HepG2 (cell line): ENCODE measurements around the gene ATP8B2. TPM values are rescaled to one million over a fixed set of nuclear protein-coding genes. Genes with fewer than 3 reads are reported as not detected.

Experiments used
- ATAC-seq: fragments of 200-7000 bp; cut with Tn5 transposase; 3 replicates; pipeline ENCODE4 v1.9.1; 2020; ENCODE audit warnings: mild to moderate bottlenecking, moderate library complexity
- BruUV-seq: library from RNA; stranded (reverse); fragments of 400-500 nt; replicated peaks from 2 replicates; lab custom pipeline; 2021; lab: Mats Ljungman, UMichigan
- CTCF ChIA-PET: fragments of 300-600 bp; formaldehyde crosslinking; extraction: SDS; loops from one replicate; lab custom pipeline; 2021; ENCODE audit warnings: low total read pairs, inconsistent platforms, low intra/inter-chr PET ratio; lab: Yijun Ruan, JAX
- POLR2A ChIA-PET: fragments of 350-600 bp; sonication (Branson Sonifier 250); formaldehyde crosslinking; loops from one replicate; lab custom pipeline; 2020; ENCODE audit warnings: antibody characterized with exemption, inconsistent platforms; lab: Yijun Ruan, JAX
- DNase-seq: peaks from one replicate; pipeline ENCODE4 v3.0.0-alpha.2; 2015; ENCODE audit warnings: low spot score
- FAIRE-seq: peaks from 3 replicates; lab custom pipeline; 2011; peaks lifted over from hg19 to GRCh38; lab: Jason Lieb, UNC
- H2AFZ ChIP-seq: one replicate; pipeline ENCODE4 v1.6.1; 2011; ENCODE audit warnings: low read length, inconsistent platforms
- H3K27ac ChIP-seq: fragments of 300-600 bp; 3 replicates; pipeline ENCODE4 v1.8.0; 2011; ENCODE audit warnings: mixed run types, mild to moderate bottlenecking, mixed read lengths, low read length, inconsistent platforms; ENCODE audit not compliant: insufficient read depth; ENCODE audit errors: extremely low read length
- H3K27me3 ChIP-seq, 2 experiments: fragments of 200-600 bp in 1 of 2; 2 replicates in 1 of 2; 3 replicates in 1 of 2; pipeline versions ENCODE4 v1.6.0 to v1.8.0; 2011; ENCODE audit warnings: low read length in 2 of 2, mild to moderate bottlenecking in 2 of 2, moderate library complexity in 2 of 2, inconsistent platforms in 1 of 2; ENCODE audit not compliant: insufficient read depth in 2 of 2, control insufficient read depth in 1 of 2
- H3K36me3 ChIP-seq, 2 experiments: fragments of 200-600 bp in 1 of 2; replicated peaks in 1 of 2; 2 replicates in 1 of 2; 3 replicates in 1 of 2; pipeline versions ENCODE4 v1.5.1 to v1.8.0; 2011; ENCODE audit warnings: low read length in 2 of 2, inconsistent platforms in 1 of 2; ENCODE audit not compliant: insufficient read depth in 2 of 2, control insufficient read depth in 1 of 2
- H3K4me1 ChIP-seq: 2 replicates; pipeline ENCODE4 v1.5.1; 2012; ENCODE audit warnings: low read length, inconsistent platforms; ENCODE audit not compliant: insufficient read depth
- H3K4me2 ChIP-seq: 2 replicates; pipeline ENCODE4 v1.6.0; 2011; ENCODE audit warnings: low read depth, low read length, inconsistent platforms
- H3K4me3 ChIP-seq, 3 experiments: fragments of 200-600 bp in 1 of 3; sonication (generic), shearing (Covaris generic) in 1 of 3; replicated peaks in 1 of 3; 2 replicates each; pipeline ENCODE4 v1.5.1; 2011 to 2016; ENCODE audit warnings: low read length in 3 of 3, inconsistent platforms in 2 of 3, low read depth in 2 of 3, mild to moderate bottlenecking in 2 of 3, control low read depth in 1 of 3, mixed read lengths in 1 of 3; ENCODE audit not compliant: insufficient read depth in 1 of 3
- H3K79me2 ChIP-seq: one replicate; pipeline ENCODE4 v1.6.1; 2011; ENCODE audit warnings: low read length, inconsistent platforms; ENCODE audit not compliant: insufficient read depth
- H3K9ac ChIP-seq: 2 replicates; pipeline ENCODE4 v1.6.0; 2011; ENCODE audit warnings: mild to moderate bottlenecking, low read depth, low read length, inconsistent platforms; ENCODE audit not compliant: insufficient read depth
- H3K9me3 ChIP-seq: 2 replicates; pipeline ENCODE4 v1.5.1; 2012; ENCODE audit warnings: mild to moderate bottlenecking, low read length
- H4K20me1 ChIP-seq: 2 replicates; pipeline ENCODE4 v1.6.0; 2011; ENCODE audit warnings: inconsistent platforms, mild to moderate bottlenecking, low read length, moderate library complexity; ENCODE audit not compliant: insufficient read depth
- MLLT10 ChIP-seq: sonication (generic); formaldehyde crosslinking; IDR thresholded peaks from 2 replicates; pipeline ENCODE4 v1.4.0; 2020; ENCODE audit warnings: missing genetic modification reagents
- NR0B2 ChIP-seq: sonication (generic); formaldehyde crosslinking; IDR thresholded peaks from 2 replicates; pipeline ENCODE4 v1.4.0; 2020; ENCODE audit warnings: mild to moderate bottlenecking, missing genetic modification reagents
- RFX5 ChIP-seq: IDR thresholded peaks from 2 replicates; pipeline ENCODE4 v1.6.1; 2011; ENCODE audit warnings: low read depth, low read length, improper control_type of control experiment
- SMAD9 ChIP-seq: sonication (generic); formaldehyde crosslinking; IDR thresholded peaks from 2 replicates; pipeline ENCODE4 v1.5.1; 2020; ENCODE audit warnings: mild to moderate bottlenecking, missing genetic modification reagents
- TBP ChIP-seq: sonication (generic); formaldehyde crosslinking; IDR thresholded peaks from 2 replicates; pipeline ENCODE4 v1.5.0; 2020; ENCODE audit warnings: missing genetic modification reagents
- ZNF121 ChIP-seq: sonication (generic); formaldehyde crosslinking; IDR thresholded peaks from 2 replicates; pipeline ENCODE4 v1.5.0; 2020; ENCODE audit warnings: mild to moderate bottlenecking, missing genetic modification reagents
- ZNF225 ChIP-seq: sonication (generic); formaldehyde crosslinking; IDR thresholded peaks from 2 replicates; pipeline ENCODE4 v1.4.0; 2020; ENCODE audit warnings: mild to moderate bottlenecking, missing genetic modification reagents
- ZNF24 ChIP-seq: fragments of 450-650 bp; IDR thresholded peaks from 2 replicates; pipeline ENCODE4 v1.6.1; 2017; ENCODE audit warnings: antibody characterized with exemption, mild to moderate bottlenecking
- ZNF576 ChIP-seq: sonication (generic); formaldehyde crosslinking; IDR thresholded peaks from 2 replicates; pipeline ENCODE4 v1.4.0; 2020; ENCODE audit warnings: mild to moderate bottlenecking, missing genetic modification reagents
- ZNF775 ChIP-seq: sonication (generic); formaldehyde crosslinking; IDR thresholded peaks from 2 replicates; pipeline ENCODE4 v1.4.0; 2020; ENCODE audit warnings: missing genetic modification reagents, mild to moderate bottlenecking, moderate library complexity, borderline replicate concordance
- WGBS: methylation state at CpG from one replicate; pipeline ENCODE4 v1.1.6; 2017; ENCODE audit warnings: low lambda C conversion rate; 5-methylcytosine and 5-hydroxymethylcytosine counted together
- in situ Hi-C: cut with HindIII; loops from 2 replicates; pipeline ENCODE4 v1.10.0; 2017; ENCODE audit warnings: low pct_unique_long_range_greater_than_20kb; ENCODE audit not compliant: extremely low pct_ligation_motif_present
- intact Hi-C: fragments of 100-400 bp; cut with micrococcal nuclease; formaldehyde crosslinking; loops from one replicate; pipeline ENCODE4 v1.10.0; 2022; ENCODE audit not compliant: unreplicated experiment
- polyA plus RNA-seq, 8 experiments: library from polyadenylated mRNA; depleted of rRNA in 3 of 8; stranded (reverse) in 7 of 8; unstranded in 1 of 8; fragments of >200 nt; fragmentation: Illumina TruSeq in 4 of 8; extraction: Trizol in 4 of 8; gene quantifications; 2 replicates each; pipeline versions ENCODE4 v1.2.1 to v1.2.3, GENCODE V29; 2011 to 2016; ENCODE audit warnings: low read depth in 4 of 8, missing spikeins in 1 of 8, mixed read lengths in 1 of 8; ENCODE audit not compliant: insufficient read depth in 1 of 8
- total RNA-seq, 5 experiments: library from RNA; depleted of rRNA; stranded (reverse); fragments of >200 nt; fragmentation: Illumina TruSeq; extraction: Trizol; gene quantifications; 2 replicates each; pipeline ENCODE4 v1.2.3, GENCODE V29; 2016; ENCODE audit warnings: low read depth in 1 of 5
- TF ChIP-seq, protein P1 (sequence below): sonication (generic); formaldehyde crosslinking; IDR thresholded peaks from 2 replicates; pipeline ENCODE4 v1.8.0; 2022; ENCODE audit warnings: mild to moderate bottlenecking, missing genetic modification reagents, moderate library complexity
- TF ChIP-seq, protein P2 (sequence below): sonication (generic); formaldehyde crosslinking; IDR thresholded peaks from 2 replicates; pipeline ENCODE4 v1.5.0; 2020; ENCODE audit warnings: mild to moderate bottlenecking, missing genetic modification reagents
- TF ChIP-seq, protein P3 (sequence below): sonication (generic); formaldehyde crosslinking; conservative IDR thresholded peaks from 2 replicates; pipeline ENCODE4 v1.4.0; 2020; ENCODE audit warnings: missing genetic modification reagents
- TF ChIP-seq, protein P4 (sequence below): sonication (generic); formaldehyde crosslinking; IDR thresholded peaks from 2 replicates; pipeline ENCODE4 v1.4.0; 2020; ENCODE audit warnings: missing genetic modification reagents

Gene ATP8B2
- total and polyA plus RNA-seq, 2 of the 13 experiments (the other 11 are each of a cell fraction or from before 2014, with no cell fraction given) = 20.4 to 39.3 TPM

DNA sequence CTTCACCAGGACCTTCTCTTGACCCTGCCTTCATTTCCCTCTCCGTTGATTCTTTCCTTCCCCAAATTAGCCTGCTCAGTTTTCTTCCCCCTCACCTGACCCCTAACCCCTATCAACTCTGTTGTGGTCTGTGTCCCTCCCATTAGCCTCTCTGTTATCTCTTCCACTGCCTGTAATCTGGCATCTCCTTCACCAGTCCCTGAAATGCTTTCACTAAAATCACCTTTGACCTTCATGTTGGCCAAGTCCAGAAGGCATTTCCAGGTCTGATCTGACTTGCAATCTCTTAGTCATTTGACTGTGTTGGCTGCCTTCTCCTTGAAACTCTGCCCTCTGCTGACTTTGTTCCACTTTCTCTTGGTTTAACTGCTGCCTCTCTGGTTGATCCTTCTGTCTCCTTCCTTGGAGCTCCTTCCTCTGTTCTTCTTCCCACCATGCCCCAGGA is 28.2 kb downstream of the ATP8B2 start:
- H3K27ac ChIP-seq = no peak overlapping the region
- FAIRE-seq = peak; percentile 94
- no peak for TF ChIP-seq ZNF576
- no peak for TF ChIP-seq TBP (CRISPR knock-in tag)
- TF ChIP-seq SMAD9 (CRISPR knock-in tag) = no peak
- TF ChIP-seq, protein P1, sequence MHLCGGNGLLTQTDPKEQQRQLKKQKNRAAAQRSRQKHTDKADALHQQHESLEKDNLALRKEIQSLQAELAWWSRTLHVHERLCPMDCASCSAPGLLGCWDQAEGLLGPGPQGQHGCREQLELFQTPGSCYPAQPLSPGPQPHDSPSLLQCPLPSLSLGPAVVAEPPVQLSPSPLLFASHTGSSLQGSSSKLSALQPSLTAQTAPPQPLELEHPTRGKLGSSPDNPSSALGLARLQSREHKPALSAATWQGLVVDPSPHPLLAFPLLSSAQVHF (CRISPR knock-in tag) = no peak
- TF ChIP-seq, protein P2, sequence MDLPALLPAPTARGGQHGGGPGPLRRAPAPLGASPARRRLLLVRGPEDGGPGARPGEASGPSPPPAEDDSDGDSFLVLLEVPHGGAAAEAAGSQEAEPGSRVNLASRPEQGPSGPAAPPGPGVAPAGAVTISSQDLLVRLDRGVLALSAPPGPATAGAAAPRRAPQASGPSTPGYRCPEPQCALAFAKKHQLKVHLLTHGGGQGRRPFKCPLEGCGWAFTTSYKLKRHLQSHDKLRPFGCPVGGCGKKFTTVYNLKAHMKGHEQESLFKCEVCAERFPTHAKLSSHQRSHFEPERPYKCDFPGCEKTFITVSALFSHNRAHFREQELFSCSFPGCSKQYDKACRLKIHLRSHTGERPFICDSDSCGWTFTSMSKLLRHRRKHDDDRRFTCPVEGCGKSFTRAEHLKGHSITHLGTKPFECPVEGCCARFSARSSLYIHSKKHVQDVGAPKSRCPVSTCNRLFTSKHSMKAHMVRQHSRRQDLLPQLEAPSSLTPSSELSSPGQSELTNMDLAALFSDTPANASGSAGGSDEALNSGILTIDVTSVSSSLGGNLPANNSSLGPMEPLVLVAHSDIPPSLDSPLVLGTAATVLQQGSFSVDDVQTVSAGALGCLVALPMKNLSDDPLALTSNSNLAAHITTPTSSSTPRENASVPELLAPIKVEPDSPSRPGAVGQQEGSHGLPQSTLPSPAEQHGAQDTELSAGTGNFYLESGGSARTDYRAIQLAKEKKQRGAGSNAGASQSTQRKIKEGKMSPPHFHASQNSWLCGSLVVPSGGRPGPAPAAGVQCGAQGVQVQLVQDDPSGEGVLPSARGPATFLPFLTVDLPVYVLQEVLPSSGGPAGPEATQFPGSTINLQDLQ (CRISPR knock-in tag) = no peak
- no peak for TF ChIP-seq MLLT10 (CRISPR knock-in tag)
- no peak for TF ChIP-seq NR0B2
- no peak for TF ChIP-seq ZNF225 (CRISPR knock-in tag)
- no peak for TF ChIP-seq ZNF775
- TF ChIP-seq ZNF24 = no peak
- TF ChIP-seq RFX5 = no peak
- TF ChIP-seq, protein P3, sequence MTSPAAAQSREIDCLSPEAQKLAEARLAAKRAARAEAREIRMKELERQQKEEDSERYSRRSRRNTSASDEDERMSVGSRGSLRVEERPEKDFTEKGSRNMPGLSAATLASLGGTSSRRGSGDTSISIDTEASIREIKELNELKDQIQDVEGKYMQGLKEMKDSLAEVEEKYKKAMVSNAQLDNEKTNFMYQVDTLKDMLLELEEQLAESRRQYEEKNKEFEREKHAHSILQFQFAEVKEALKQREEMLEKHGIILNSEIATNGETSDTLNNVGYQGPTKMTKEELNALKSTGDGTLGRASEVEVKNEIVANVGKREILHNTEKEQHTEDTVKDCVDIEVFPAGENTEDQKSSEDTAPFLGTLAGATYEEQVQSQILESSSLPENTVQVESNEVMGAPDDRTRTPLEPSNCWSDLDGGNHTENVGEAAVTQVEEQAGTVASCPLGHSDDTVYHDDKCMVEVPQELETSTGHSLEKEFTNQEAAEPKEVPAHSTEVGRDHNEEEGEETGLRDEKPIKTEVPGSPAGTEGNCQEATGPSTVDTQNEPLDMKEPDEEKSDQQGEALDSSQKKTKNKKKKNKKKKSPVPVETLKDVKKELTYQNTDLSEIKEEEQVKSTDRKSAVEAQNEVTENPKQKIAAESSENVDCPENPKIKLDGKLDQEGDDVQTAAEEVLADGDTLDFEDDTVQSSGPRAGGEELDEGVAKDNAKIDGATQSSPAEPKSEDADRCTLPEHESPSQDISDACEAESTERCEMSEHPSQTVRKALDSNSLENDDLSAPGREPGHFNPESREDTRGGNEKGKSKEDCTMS (CRISPR knock-in tag) = no peak
- TF ChIP-seq ZNF121 (CRISPR knock-in tag) = peak; percentile 5; the same call in 1 of the 2 replicates
- TF ChIP-seq, protein P4, sequence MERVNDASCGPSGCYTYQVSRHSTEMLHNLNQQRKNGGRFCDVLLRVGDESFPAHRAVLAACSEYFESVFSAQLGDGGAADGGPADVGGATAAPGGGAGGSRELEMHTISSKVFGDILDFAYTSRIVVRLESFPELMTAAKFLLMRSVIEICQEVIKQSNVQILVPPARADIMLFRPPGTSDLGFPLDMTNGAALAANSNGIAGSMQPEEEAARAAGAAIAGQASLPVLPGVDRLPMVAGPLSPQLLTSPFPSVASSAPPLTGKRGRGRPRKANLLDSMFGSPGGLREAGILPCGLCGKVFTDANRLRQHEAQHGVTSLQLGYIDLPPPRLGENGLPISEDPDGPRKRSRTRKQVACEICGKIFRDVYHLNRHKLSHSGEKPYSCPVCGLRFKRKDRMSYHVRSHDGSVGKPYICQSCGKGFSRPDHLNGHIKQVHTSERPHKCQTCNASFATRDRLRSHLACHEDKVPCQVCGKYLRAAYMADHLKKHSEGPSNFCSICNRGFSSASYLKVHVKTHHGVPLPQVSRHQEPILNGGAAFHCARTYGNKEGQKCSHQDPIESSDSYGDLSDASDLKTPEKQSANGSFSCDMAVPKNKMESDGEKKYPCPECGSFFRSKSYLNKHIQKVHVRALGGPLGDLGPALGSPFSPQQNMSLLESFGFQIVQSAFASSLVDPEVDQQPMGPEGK (CRISPR knock-in tag) = no peak

More for the DNA sequence above, 28.2 kb downstream of the ATP8B2 start:
- no peaks in the 10 kb centered on the region for H4K20me1 ChIP-seq
- no peak overlapping the region for H3K9ac ChIP-seq
- in situ Hi-C loops (no loop called here), intact Hi-C loops (loop anchor here (10.0 kb wide), 2 partner anchors 51 to 91 kb away; partner anchors contain the start of gene IL6R)
- H3K4me1 ChIP-seq = peaks cover 52% of the 10 kb centered on the region
- H2AFZ ChIP-seq = no peak overlapping the region
- peak; percentile 65 for DNase-seq
- H3K36me3 ChIP-seq = peaks cover 3 to 8% of the 10 kb centered on the region in 2 experiments; a peak in 3 of 5 replicates
- no peaks in the 10 kb centered on the region for H3K9me3 ChIP-seq
- no TSS peak for BruUV-seq
- POLR2A ChIA-PET = interaction anchor here (1.0 to 3.2 kb wide), 4 partner anchors 19 to 66 kb away, joined by 3 to 21 read pairs (median 8); no protein-coding TSS in a partner anchor
- peak overlapping the region; percentile 52 to 75 (median 55) for H3K4me3 ChIP-seq
- peaks cover 0 to 4% of the 10 kb centered on the region in 2 experiments; a peak in 1 of 5 replicates for H3K27me3 ChIP-seq
- H3K79me2 ChIP-seq = no peaks in the 10 kb centered on the region
- WGBS = 0% methylated on average over 1 of the region's 1 CpG
- peak; percentile 62 for ATAC-seq
- H3K4me2 ChIP-seq = peak overlapping the region; percentile 98
- CTCF ChIA-PET = interaction anchor here (1.1 kb wide), 1 partner anchor 27 kb away, joined by 3 read pairs; no protein-coding TSS in a partner anchor
